SK-N-SH (cell line): ENCODE data around the gene EFHD1.

Experiments
- GATA2 ChIP-seq: sonication (generic); formaldehyde crosslinking; IDR thresholded peaks from 2 replicates; pipeline ENCODE4 v1.5.0; 2020; ENCODE audit warnings: mild to moderate bottlenecking, missing genetic modification reagents
- JUND ChIP-seq: IDR thresholded peaks from 2 replicates; pipeline ENCODE4 v1.4.0; 2012
- NRF1 ChIP-seq: IDR thresholded peaks from 2 replicates; pipeline ENCODE4 v1.6.1; 2012; ENCODE audit warnings: low read depth, mild to moderate bottlenecking, low read length
- POLR2AphosphoS5 ChIP-seq: IDR thresholded peaks from 2 replicates; pipeline ENCODE4 v1.6.1; 2012; ENCODE audit warnings: low read depth, low read length
- RCOR1 ChIP-seq: fragments of 150-350 bp; IDR thresholded peaks from 2 replicates; pipeline ENCODE4 v1.6.1; 2017; ENCODE audit warnings: antibody characterized with exemption, low read length
- RXRA ChIP-seq: IDR thresholded peaks from 2 replicates; pipeline ENCODE4 v1.4.0; 2012; ENCODE audit warnings: low read depth, mild to moderate bottlenecking, borderline replicate concordance
- TF ChIP-seq, protein P1 (sequence below): fragments of 200-600 bp; sonication (generic); IDR thresholded peaks from 2 replicates; pipeline ENCODE4 v1.6.1; 2017; ENCODE audit warnings: antibody characterized with exemption, mild to moderate bottlenecking, moderate library complexity
- TF ChIP-seq, protein P2 (sequence below): IDR thresholded peaks from 2 replicates; pipeline ENCODE4 v1.4.0; 2012; ENCODE audit warnings: low read depth

DNA sequence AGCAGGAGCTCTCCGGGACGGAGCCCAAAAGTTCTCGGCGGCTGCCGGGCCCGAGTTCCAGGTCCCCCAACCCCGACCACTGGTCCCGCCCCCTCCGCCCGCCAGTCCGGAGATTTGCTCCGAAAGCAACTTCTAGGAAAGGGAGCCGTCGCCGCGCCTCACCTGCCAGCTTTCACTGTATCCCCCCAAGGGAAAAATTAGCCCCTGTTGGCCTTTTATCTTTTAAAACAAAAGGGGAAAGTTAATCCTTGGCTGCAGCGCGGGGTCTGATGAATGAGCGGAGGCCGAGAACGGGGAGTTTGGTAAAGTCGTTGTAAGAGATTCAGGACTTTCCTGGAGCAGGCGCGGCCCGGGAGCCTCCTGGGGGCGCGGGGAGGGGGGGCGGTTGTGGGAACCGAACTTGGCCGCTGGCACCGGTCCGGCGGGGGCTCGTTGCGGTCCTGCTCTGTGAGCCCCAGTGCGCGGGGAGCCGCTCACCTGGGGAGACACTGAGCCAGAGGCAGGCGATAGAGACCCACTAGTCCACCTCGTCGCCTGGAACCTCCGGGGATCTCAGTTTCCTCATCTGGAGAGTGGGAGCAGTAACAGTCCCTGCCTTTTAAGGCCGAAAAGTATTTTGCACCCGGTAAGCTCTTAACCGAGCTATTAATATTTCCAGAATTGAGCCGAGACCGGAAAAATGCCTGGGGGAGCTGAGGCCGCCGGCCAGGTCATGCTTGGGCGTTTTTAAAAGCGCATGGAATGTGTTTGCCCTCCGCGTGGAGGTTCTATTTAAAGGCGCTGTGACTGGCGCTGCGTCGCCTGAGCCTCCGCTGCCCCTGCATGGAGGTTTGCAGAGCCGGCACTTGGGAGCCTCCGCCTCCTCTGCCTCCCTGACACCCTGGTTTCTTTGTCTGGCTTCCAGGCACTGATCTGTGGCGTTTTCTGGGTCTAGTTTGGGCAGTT is 1.1 kb downstream of the EFHD1 start:
- TF ChIP-seq, protein P1, sequence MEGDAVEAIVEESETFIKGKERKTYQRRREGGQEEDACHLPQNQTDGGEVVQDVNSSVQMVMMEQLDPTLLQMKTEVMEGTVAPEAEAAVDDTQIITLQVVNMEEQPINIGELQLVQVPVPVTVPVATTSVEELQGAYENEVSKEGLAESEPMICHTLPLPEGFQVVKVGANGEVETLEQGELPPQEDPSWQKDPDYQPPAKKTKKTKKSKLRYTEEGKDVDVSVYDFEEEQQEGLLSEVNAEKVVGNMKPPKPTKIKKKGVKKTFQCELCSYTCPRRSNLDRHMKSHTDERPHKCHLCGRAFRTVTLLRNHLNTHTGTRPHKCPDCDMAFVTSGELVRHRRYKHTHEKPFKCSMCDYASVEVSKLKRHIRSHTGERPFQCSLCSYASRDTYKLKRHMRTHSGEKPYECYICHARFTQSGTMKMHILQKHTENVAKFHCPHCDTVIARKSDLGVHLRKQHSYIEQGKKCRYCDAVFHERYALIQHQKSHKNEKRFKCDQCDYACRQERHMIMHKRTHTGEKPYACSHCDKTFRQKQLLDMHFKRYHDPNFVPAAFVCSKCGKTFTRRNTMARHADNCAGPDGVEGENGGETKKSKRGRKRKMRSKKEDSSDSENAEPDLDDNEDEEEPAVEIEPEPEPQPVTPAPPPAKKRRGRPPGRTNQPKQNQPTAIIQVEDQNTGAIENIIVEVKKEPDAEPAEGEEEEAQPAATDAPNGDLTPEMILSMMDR = no peak
- TF ChIP-seq RXRA (no peak), GATA2 (CRISPR knock-in tag) (no peak), JUND (no peak), NRF1 (no peak), POLR2AphosphoS5 (no peak), RCOR1 (no peak)
- TF ChIP-seq, protein P2, sequence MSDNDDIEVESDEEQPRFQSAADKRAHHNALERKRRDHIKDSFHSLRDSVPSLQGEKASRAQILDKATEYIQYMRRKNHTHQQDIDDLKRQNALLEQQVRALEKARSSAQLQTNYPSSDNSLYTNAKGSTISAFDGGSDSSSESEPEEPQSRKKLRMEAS = no peak
